SK-N-SH treated with all-trans-retinoic acid at 6 μM for 48 hours (cell line): Measurements from ENCODE around the gene TCF12.

ENCODE experiments used
- ATAC-seq: fragments of 200-7000 bp; cut with Tn5 transposase; 3 replicates; pipeline ENCODE4 v1.9.1; 2020; ENCODE audit warnings: mild to moderate bottlenecking, moderate library complexity
- ARNTL ChIP-seq: fragments of 450-650 bp; formaldehyde crosslinking; IDR thresholded peaks from 2 replicates; pipeline ENCODE4 v1.5.0; 2020; ENCODE audit warnings: low read depth, mild to moderate bottlenecking, moderate library complexity, borderline replicate concordance
- BACH2 ChIP-seq: fragments of 250-450 bp; sonication (Bioruptor Pico); IDR thresholded peaks from 2 replicates; pipeline ENCODE4 v1.9.0; 2021; ENCODE audit warnings: mild to moderate bottlenecking, borderline replicate concordance
- CREB5 ChIP-seq: fragments of 250-450 bp; sonication (Bioruptor Pico); IDR thresholded peaks from 2 replicates; pipeline ENCODE4 v1.5.1; 2020; ENCODE audit warnings: low read depth, mild to moderate bottlenecking, moderate library complexity
- CSDC2 ChIP-seq: fragments of 250-450 bp; sonication (Bioruptor Pico); IDR thresholded peaks from 2 replicates; pipeline ENCODE4 v1.5.0; 2020; ENCODE audit warnings: mild to moderate bottlenecking, moderate library complexity
- CSRNP3 ChIP-seq: fragments of 250-450 bp; sonication (Bioruptor Pico); IDR thresholded peaks from 2 replicates; pipeline ENCODE4 v1.5.1; 2021; ENCODE audit warnings: mild to moderate bottlenecking, moderate library complexity
- ESRRG ChIP-seq: fragments of 250-450 bp; sonication (Bioruptor Pico); IDR thresholded peaks from 2 replicates; pipeline ENCODE4 v1.6.1; 2021; ENCODE audit warnings: mild to moderate bottlenecking
- OSR1 ChIP-seq: fragments of 250-450 bp; sonication (Bioruptor Pico); IDR thresholded peaks from 2 replicates; pipeline ENCODE4 v1.8.0; 2022; ENCODE audit warnings: moderate library complexity, mild to moderate bottlenecking, inconsistent platforms
- PATZ1 ChIP-seq: fragments of 250-450 bp; sonication (Bioruptor Pico); IDR thresholded peaks from 2 replicates; pipeline ENCODE4 v1.8.0; 2020; ENCODE audit warnings: mild to moderate bottlenecking, moderate library complexity, borderline replicate concordance
- POU6F1 ChIP-seq: fragments of 250-450 bp; sonication (Bioruptor Pico); IDR thresholded peaks from 2 replicates; pipeline ENCODE4 v1.8.0; 2021; ENCODE audit warnings: low read depth, mild to moderate bottlenecking, moderate library complexity, borderline replicate concordance
- PPARA ChIP-seq: fragments of 250-450 bp; sonication (Bioruptor Pico); IDR thresholded peaks from 2 replicates; pipeline ENCODE4 v1.5.0; 2020; ENCODE audit warnings: mild to moderate bottlenecking, borderline replicate concordance
- RARB ChIP-seq: fragments of 250-450 bp; sonication (Bioruptor Pico); IDR thresholded peaks from 2 replicates; pipeline ENCODE4 v1.8.0; 2021; ENCODE audit warnings: mild to moderate bottlenecking, moderate library complexity
- TCF4 ChIP-seq: fragments of 250-450 bp; sonication (Bioruptor Pico); IDR thresholded peaks from 2 replicates; pipeline ENCODE4 v1.8.0; 2021; ENCODE audit warnings: mild to moderate bottlenecking, moderate library complexity, borderline replicate concordance
- TOX ChIP-seq: fragments of 250-450 bp; sonication (Bioruptor Pico); IDR thresholded peaks from 2 replicates; pipeline ENCODE4 v1.8.0; 2021; ENCODE audit warnings: mild to moderate bottlenecking, moderate library complexity, borderline replicate concordance
- TSHZ2 ChIP-seq: fragments of 250-450 bp; sonication (Bioruptor Pico); IDR thresholded peaks from 2 replicates; pipeline ENCODE4 v1.5.0; 2020; ENCODE audit warnings: mild to moderate bottlenecking, moderate library complexity
- ZC3H10 ChIP-seq: fragments of 250-450 bp; sonication (Bioruptor Pico); IDR thresholded peaks from 2 replicates; pipeline ENCODE4 v1.5.1; 2021; ENCODE audit warnings: mild to moderate bottlenecking, moderate library complexity
- ZFP3 ChIP-seq: fragments of 250-450 bp; sonication (Bioruptor Pico); IDR thresholded peaks from 2 replicates; pipeline ENCODE4 v1.5.0; 2020; ENCODE audit warnings: mild to moderate bottlenecking, moderate library complexity
- ZFP30 ChIP-seq: fragments of 450-650 bp; formaldehyde crosslinking; IDR thresholded peaks from 2 replicates; pipeline ENCODE4 v1.5.0; 2022; ENCODE audit warnings: mild to moderate bottlenecking, moderate library complexity
- ZNF565 ChIP-seq: fragments of 450-650 bp; formaldehyde crosslinking; conservative IDR thresholded peaks from 2 replicates; pipeline ENCODE4 v1.5.0; 2020; ENCODE audit warnings: low read depth, mild to moderate bottlenecking, moderate library complexity
- ZNF70 ChIP-seq: fragments of 450-650 bp; formaldehyde crosslinking; IDR thresholded peaks from 2 replicates; pipeline ENCODE4 v1.5.0; 2020; ENCODE audit warnings: mild to moderate bottlenecking, moderate library complexity
- ZNF8 ChIP-seq: fragments of 450-650 bp; formaldehyde crosslinking; IDR thresholded peaks from 2 replicates; pipeline ENCODE4 v1.5.0; 2020; ENCODE audit warnings: mild to moderate bottlenecking, moderate library complexity

Gene TCF12

GRCh38 chr15:56980473-56980872 is 62.0 kb downstream of the TCF12 start:
- no peak for ATAC-seq
- TF ChIP-seq OSR1 (CRISPR knock-in tag) (no peak), ZNF70 (no peak), CSDC2 (CRISPR knock-in tag) (no peak), ESRRG (no peak), ZNF8 (CRISPR knock-in tag) (no peak), TCF4 (CRISPR knock-in tag) (no peak), ZFP30 (CRISPR knock-in tag) (no peak), PATZ1 (no peak), RARB (CRISPR knock-in tag) (no peak), CREB5 (CRISPR knock-in tag) (no peak), ARNTL (CRISPR knock-in tag) (no peak), ZNF565 (CRISPR knock-in tag) (no peak), ZC3H10 (CRISPR knock-in tag) (no peak), POU6F1 (CRISPR knock-in tag) (no peak), TSHZ2 (CRISPR knock-in tag) (no peak)

- no peak for ATAC-seq
- TF ChIP-seq TOX (CRISPR knock-in tag) (no peak), PPARA (CRISPR knock-in tag) (no peak), CSRNP3 (CRISPR knock-in tag) (no peak), ZFP3 (CRISPR knock-in tag) (no peak), TCF4 (CRISPR knock-in tag) (no peak)
- TF ChIP-seq, all 23 proteins: peak for 0
Observed at GRCh38 chr15:56981160-56981559, 62.7 kb downstream of the TCF12 start.

GRCh38 chr15:56982987-56983386 is 64.5 kb downstream of the TCF12 start:
- no peak for ATAC-seq
- TF ChIP-seq ZNF70 (no peak), ARNTL (CRISPR knock-in tag) (no peak), CREB5 (CRISPR knock-in tag) (no peak), ZFP3 (CRISPR knock-in tag) (no peak), POU6F1 (CRISPR knock-in tag) (no peak), TCF4 (CRISPR knock-in tag) (no peak), TSHZ2 (CRISPR knock-in tag) (no peak), OSR1 (CRISPR knock-in tag) (no peak), BACH2 (no peak), ZNF565 (CRISPR knock-in tag) (no peak), CSRNP3 (CRISPR knock-in tag) (no peak)
